HG03442 (cell line): ENCODE results near the gene NOTCH4.

Experiments
- ATAC-seq: cut with Tn5 transposase; IDR thresholded peaks from one replicate; pipeline ENCODE4 v1.9.1; 2021; ENCODE audit warnings: mild to moderate bottlenecking, moderate library complexity; ENCODE audit not compliant: unreplicated experiment

NOTCH4 gene

GRCh38 chr6:32183030-32183429 lies 40.8 kb downstream of the NOTCH4 start:
- no peak for ATAC-seq

GRCh38 chr6:32182555-32182981 lies 41.3 kb downstream of the NOTCH4 start:
- no peak for ATAC-seq

GRCh38 chr6:32181915-32182529 lies 41.8 kb downstream of the NOTCH4 start:
- no peak for ATAC-seq

- ATAC-seq = no peak
These were observed 42.6 kb downstream of the NOTCH4 start for GRCh38 chr6:32181148-32181702.

GRCh38 chr6:32179766-32180405 lies 44.0 kb downstream of the NOTCH4 start:
- no peak for ATAC-seq

GRCh38 chr6:32178547-32179440 lies 45.1 kb downstream of the NOTCH4 start:
- no peak for ATAC-seq

- peak; percentile 79 for ATAC-seq
These were observed 45.9 kb downstream of the NOTCH4 start, which contains the start of gene RNF5 for GRCh38 chr6:32177788-32178546. TSS of gene RNF5 (plus strand) at chr6:32178405. CDS start at chr6:32178512, 107 bp downstream.

- ATAC-seq = peak; percentile 0
These were observed 46.6 kb downstream of the NOTCH4 start for GRCh38 chr6:32177183-32177787.

- no peak for ATAC-seq
These were observed 47.2 kb downstream of the NOTCH4 start for GRCh38 chr6:32176476-32177182.

- peak; percentile 33 for ATAC-seq
These were observed 48.0 kb downstream of the NOTCH4 start, which contains the start of gene AGPAT1 for GRCh38 chr6:32175711-32176475. TSS of gene AGPAT1 (minus strand) at chr6:32176084. CDS start at chr6:32171496, 4,588 bp downstream.

GRCh38 chr6:32175322-32175710 lies 48.6 kb downstream of the NOTCH4 start:
- ATAC-seq = no peak

GRCh38 chr6:32174416-32174815 lies 49.5 kb downstream of the NOTCH4 start:
- no peak for ATAC-seq

- no peak for ATAC-seq
These were observed 50.7 kb downstream of the NOTCH4 start for GRCh38 chr6:32173051-32173727.

GRCh38 chr6:32171234-32171633 lies 52.6 kb downstream of the NOTCH4 start:
- no peak for ATAC-seq

GRCh38 chr6:32170294-32170693 lies 53.6 kb downstream of the NOTCH4 start:
- ATAC-seq = no peak

- no peak for ATAC-seq
These were observed 54.9 kb downstream of the NOTCH4 start for GRCh38 chr6:32168807-32169591.

GRCh38 chr6:32168350-32168749 lies 55.5 kb downstream of the NOTCH4 start:
- ATAC-seq = no peak
